H4 (cell line): ENCODE measurements around the gene PRR12. TPM values are rescaled to one million over a fixed set of nuclear protein-coding genes. Genes with fewer than 3 reads are reported as not detected.

Experiments
- DNase-seq: peaks from one replicate; pipeline ENCODE4 v3.0.0-alpha.2; 2015; ENCODE audit warnings: low spot score
- total RNA-seq: library from RNA; depleted of rRNA; stranded (reverse); fragments of >200 nt; shearing (Covaris generic); gene quantifications from 2 replicates; pipeline ENCODE4 v1.2.3, GENCODE V29; 2014

The PRR12 gene
- total RNA-seq, 1 experiment from 2014 or later: 1.0 TPM

DNA sequence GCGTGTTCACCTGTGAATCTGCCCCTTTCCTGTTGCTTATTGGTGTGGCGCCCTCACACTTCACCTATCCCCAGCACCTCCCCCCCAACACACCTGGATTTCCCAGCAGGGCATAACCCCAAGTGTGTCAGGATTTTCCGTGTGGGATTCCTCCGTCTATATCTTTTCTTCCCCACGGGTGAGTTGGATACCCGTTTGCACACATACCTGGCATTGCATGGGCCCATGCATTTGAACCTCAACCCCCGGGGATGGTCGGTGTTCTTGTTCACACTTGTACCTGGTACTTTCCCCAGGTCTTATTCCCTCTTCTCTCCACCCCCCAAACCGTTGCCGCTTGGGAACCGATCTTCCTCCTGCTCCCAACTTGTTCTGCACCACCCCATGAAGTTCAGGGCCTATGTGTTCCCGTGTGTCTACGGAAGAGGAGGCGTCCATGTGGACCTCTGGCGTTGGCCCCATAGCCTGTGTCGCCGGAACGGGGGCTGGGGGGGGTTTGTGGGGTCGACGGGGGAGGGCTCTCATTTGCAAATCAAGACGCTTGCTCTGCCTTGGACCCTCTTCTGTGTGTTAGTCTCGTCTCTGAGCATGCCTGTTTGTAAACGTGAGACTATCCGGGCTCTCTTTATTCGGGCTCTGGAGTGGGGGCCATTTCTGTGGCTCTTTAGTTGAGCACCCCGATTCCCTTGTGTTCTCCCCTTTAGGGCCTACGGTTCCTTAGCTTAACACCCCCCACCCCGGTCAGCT lies 1.7 kb downstream of the PRR12 start:
- DNase-seq: no peak

DNA sequence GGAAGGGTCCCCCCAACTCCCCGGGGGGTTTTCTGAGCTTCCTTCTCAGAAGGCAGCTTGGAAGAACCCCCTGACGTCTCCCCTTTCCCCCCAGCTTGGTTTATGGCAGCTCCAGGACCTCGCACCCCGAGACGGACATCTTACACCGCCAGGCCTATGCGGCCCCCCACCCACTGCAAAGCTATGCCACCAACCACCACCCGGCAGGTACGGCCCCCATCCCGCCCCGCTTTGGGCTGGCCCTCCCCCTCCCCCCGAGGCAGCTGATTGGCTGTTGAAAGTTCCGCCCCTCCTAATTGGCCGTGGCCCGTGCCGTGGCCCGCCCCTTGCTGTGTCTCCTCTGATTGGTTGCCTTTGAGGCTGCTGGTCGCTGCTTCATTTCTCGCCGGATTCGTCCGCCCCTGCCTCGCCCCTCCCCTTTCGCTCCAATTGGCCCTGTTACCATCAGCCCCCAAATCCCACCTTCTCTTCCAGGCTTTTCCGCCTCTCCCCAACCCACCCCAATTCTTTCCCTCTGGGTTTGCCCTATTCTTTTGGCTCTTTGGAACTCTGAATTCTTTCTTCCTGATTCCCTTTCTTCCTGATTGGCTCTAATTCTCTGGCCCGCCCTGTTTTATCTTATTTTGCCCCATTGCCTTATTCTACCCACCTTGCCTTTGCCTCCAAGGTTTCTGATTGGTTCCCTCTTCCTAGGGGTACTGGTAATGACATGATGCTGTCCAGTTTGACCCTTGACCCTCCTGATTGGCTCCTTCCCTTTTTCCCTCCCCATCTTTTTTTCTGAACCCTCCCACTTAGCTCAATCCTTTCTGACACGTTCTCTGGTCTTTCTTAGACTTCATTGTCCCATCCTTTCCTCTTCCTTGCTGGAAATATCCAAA lies 2.5 kb downstream of the PRR12 start:
- peak; percentile 58 for DNase-seq

DNA sequence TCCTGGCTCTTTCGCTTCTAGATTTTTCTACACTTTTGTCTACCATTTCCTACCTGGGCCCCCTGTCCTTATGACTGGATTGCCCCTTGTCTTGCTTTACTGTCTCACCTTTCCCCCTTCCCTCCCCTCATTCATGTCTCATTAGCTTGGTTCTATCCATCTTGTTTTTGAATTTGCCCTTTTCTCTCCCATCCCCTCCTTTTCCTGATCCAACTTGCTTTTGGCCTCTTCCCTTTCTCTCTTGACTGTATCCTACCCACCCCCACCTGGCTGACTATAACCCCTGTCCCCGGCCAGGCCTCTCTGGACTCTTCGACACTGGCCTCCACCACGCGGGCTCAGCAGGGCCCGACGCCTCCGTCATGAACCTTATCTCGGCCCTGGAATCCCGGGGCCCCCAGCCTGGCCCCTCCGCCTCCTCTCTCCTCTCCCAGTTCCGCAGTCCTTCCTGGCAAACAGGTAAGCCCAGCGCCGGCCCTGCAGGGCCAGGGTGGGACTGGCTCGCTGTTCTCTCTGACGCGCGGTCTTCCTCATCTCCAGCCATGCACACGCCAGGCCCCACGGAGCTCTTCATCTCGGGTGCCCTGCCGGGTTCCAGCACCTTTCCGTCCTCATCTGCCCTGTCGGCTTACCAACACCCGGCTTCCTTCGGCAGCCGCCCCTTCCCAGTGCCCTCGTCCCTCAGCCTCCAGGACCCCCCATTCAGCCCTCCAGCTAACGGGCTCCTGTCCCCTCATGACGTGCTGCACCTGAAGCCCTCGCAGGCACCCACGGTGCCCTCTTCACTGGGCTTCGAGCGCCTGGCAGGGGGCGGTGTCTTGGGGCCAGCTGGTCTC lies 3.4 kb downstream of the PRR12 start:
- DNase-seq: no peak

DNA sequence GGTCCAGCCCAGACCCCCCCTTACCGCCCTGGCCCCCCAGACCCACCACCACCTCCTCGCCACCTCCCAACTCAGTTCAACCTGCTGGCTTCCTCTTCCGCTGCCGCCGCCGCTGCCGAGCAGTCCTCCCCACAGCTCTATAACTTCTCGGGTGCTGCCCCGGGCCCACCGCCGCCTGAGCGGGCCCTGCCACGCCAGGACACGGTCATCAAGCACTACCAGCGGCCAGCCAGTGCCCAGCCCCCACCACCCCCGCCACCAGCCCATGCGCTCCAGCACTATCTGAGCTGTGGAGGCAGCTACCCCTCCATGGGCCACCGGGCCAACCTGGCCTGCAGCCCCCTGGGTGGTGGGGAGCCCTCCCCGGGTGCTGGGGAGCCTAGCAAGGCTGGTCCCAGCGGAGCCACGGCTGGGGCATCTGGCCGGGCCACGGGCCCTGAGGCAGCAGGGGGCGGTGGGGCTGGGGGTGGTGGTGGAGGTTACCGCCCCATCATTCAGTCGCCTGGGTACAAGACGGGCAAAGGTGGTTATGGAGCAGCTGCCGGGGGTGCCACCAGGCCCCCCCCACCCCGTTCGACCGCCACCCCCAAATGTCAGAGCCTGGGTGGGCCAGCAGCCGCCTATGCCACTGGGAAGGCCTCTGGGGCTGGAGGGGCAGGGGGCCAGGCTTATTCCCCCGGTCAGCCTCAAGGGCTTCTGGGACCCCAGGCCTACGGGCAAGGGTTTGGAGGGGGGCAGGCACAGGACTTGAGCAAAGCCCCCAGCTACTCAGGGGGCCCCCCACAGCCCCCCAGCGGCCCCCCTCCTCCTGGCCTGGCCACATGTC lies 4.2 kb downstream of the PRR12 start:
- DNase-seq: no peak

DNA sequence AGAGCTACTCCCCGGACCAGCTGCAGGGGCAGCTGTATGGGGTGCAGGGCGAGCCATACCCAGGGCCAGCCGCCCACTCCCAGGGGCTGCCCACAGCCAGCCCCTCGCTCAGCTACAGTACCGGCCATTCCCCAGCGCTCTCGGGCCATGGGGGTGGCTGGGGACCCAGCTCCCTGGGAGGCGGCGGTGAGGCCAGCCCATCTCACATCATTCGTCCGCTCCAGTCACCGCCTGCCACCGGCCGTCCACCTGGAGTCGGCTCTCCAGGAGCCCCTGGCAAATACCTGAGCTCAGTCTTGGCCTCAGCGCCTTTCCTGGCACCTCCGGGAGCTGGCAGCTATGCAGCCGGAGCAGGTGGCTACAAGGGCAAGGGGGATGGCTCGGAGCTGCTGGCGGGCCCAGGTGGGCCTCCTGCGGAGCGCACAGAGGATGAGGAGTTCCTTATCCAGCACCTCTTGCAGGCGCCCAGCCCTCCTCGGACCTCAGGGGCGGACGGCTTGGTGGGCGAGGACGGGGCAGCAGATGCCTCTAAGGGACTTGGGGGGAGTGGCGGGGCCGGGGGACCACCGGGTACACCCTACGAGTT lies 4.9 kb downstream of the PRR12 start:
- DNase-seq: no peak

DNA sequence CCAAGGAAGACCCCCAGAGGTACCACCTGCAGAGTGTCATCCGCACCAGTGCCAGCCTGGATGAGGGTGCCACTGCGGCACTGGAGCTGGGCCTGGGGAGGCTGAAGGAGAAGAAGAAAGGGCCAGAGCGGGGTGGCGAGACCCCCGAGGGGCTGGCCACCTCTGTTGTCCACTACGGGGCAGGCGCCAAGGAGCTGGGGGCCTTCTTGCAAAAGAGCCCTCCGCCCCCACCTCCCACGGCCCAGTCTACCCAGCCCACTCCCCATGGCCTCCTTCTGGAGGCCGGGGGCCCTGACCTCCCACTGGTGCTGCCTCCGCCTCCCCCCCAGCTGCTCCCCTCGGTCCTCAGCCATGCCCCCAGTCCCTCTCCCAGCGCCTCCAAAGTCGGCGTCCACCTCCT lies 5.4 kb downstream of the PRR12 start:
- DNase-seq: no peak

DNA sequence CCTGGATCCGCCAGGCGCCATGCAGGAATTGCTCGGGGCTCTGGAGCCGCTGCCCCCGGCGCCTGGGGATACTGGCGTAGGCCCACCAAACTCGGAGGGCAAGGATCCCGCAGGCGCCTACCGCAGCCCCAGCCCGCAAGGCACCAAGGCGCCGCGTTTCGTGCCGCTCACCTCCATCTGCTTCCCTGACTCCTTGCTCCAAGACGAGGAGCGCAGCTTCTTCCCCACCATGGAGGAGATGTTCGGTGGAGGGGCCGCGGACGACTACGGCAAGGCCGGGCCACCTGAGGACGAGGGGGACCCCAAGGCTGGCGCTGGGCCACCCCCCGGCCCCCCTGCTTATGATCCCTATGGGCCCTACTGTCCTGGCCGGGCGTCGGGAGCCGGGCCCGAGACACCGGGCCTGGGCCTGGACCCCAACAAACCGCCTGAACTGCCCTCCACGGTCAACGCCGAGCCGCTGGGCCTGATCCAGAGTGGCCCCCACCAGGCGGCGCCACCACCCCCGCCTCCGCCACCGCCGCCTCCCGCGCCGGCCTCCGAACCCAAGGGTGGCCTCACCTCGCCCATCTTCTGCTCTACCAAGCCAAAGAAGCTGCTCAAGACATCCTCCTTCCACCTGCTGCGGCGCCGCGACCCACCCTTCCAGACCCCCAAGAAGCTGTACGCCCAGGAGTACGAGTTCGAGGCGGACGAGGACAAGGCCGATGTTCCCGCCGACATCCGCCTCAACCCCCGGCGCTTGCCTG lies 6.1 kb downstream of the PRR12 start:
- DNase-seq: no peak

DNA sequence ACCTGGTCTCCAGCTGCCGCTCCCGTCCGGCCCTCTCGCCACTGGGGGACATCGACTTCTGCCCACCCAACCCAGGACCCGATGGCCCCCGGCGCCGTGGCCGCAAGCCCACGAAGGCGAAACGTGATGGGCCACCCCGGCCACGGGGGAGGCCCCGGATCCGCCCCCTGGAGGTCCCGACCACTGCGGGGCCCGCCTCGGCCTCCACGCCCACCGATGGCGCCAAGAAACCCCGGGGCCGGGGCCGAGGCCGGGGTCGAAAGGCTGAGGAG lies 6.7 kb downstream of the PRR12 start:
- no peak for DNase-seq

DNA sequence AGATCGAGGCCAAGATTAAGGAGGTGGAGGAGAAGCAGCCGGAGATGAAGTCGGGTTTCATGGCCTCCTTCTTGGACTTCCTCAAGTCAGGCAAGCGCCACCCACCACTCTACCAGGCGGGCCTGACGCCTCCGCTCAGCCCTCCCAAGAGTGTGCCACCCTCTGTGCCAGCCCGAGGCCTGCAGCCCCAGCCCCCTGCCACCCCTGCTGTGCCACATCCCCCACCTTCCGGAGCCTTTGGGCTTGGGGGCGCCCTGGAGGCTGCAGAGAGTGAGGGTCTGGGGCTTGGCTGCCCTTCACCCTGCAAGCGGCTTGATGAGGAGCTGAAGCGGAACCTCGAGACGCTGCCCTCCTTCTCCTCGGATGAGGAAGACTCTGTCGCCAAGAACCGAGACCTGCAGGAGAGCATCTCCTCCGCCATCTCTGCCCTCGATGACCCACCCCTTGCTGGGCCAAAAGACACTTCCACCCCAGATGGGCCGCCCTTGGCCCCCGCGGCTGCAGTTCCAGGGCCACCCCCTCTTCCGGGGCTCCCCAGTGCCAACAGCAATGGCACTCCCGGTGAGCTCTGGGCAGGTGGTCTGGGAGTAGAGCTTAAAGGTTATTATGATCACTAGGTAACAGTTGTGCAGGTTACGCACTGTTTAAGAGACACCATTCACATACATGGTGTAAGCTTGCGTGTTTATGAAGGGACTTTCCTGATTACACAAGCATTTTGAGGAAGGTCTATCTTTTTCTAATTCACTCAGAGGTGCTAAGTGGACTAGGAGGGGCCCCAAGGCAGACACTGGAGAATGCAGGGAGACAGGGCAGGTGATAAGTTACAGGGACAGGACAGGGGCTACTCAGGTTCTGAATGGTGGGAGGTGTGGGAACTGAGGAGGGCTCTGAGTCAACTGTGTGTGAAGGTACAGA lies 8.7 kb downstream of the PRR12 start:
- DNase-seq: no peak

DNA sequence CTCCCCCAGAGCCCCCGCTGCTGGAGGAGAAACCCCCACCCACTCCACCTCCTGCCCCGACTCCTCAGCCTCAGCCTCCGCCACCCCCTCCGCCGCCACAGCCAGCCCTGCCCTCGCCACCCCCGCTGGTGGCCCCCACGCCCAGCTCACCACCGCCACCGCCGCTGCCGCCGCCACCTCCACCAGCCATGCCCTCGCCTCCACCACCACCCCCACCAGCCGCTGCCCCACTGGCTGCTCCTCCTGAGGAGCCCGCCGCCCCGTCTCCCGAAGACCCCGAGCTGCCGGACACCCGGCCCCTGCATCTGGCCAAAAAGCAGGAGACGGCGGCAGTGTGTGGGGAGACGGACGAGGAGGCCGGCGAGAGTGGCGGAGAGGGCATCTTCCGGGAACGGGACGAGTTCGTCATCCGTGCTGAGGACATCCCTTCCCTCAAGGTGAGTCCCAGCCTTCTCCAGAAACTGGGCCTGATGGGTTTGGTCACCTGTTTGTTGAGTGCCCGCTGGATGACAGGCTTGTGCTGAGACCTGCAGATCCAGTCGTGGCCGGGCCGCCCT lies 10.6 kb downstream of the PRR12 start:
- no peak for DNase-seq

DNA sequence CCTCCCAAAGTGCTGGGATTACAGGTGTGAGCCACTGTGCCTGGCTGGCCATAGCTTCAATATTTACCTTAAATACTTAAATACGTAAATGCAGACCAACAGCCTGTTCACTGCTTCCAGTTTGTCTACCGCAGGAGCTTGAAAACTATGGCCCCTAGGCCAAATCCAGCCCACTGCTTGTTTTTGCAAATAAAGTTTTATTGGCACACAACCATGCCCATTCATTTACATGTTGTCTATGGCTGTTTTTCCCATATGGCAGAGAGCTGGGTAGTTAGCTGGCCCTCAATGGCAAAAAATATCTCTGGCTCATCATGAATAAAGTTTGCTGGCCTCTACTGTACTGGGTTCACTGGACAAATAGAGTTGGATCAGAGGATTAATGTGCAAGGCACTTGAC lies 11.8 kb downstream of the PRR12 start:
- no peak for DNase-seq

DNA sequence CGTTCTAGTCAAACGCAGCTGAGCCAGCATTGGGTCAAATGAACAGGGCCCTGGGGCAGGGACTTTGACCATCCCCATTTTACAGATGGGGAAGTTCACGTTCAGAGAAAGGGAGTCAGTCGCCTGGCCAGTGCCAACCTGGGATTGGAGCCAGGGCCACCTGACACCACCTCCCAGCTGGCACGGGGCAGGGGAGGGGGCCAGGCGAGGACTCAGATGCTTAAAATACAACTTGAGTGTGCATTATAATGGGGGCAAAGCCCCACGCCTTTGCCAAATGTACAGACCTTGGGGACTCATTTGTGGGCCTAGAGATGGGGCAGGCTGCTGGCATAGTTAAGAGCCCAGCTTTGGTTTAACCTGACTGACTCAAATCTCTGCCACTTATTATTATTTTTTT lies 14.6 kb downstream of the PRR12 start:
- DNase-seq: no peak

DNA sequence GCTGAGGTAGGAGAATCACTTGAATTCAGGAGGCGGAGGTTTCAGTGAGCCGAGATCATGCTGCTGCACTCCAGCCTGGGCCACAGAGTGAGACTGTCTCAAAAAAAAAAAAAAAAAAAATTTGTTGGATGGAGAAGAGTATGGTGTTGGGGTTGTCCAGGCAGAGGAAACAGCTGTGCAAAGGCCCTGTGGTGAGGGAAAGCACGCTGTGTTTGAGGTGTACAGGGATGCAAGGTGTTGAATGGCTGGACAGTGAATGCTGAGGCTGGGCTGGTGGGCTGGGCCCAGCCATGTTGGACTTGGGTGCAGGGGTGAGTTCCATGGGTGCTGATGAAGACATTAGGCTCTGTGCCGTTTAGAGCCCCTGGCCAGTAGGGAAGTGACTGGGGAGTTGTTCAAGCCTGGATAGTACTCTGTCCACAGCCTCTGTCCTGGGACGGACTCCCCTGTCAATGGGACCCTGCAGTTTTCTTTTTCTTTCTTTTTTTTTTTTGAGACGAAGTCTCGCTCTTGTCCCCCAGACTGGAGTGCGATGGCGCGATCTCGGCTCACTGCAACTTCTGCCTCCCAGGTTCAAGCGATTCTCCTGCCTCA lies 18.6 kb downstream of the PRR12 start:
- no peak for DNase-seq

DNA sequence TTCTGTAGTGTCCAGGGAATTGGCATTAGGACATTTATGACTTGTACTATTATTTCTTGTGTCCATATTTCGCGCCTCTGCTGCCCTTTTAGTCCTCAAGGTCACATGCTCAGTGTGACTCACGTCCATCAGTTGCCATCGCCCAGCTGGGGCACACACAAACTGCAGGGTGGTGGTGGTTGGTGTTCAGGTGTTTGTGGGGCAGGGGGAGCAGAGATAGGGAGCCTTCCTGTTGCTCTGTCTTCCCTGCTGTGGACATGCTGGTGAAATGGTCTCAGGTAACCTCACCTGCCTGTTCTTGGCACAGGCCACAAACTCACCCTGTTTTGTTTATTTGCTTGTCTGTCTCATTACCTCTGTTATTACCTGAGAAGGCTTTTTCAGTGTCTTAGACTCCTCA lies 22.4 kb downstream of the PRR12 start:
- DNase-seq: no peak

DNA sequence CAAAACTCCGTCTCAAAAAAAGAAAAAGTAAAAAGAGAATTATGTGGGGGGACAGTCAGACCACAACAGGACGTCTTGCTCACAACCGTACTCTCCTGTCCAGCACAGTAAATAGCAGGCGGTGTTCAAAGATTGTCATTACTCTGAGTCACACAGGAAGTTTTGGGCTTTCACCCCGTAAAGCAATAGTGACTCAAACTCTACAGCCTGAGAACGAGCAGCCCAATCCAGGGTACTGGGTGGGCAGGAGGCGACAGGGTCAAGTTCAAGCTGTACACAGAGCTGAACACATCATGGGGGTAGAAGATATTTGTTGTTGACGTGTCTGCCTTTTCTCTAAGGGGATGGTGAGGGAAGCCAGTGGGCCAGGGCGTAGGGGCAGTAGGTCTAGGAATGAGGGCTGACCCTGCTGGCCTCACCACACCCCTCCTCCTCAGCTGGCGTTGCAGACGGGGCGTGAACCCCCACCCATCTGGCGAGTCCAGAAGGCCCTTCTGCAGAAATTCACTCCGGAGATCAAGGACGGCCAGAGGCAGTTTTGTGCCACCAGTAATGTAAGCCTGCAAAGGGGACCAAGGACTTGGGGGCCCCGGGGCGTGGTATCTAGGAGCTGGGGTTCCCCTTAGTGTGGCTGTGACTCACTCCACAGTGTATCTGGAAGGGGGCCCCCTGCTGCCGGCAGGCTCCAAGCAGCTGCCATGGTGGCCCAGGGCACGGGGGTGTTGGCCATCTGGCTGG lies 23.3 kb downstream of the PRR12 start:
- peak; percentile 73 for DNase-seq

DNA sequence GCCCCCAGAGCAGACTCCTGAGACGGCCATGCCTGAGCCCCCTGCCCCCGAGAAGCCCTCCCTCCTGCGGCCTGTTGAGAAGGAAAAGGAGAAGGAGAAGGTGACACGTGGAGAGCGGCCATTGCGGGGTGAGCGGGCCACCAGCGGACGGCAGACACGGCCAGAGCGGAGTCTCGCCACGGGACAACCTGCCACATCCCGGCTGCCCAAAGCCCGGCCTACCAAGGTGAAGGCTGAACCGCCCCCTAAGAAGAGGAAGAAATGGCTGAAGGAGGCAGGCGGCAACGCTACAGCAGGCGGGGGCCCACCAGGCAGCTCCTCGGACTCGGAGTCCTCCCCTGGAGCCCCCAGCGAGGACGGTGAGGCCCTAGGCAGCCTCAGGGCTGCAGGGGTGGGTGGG lies 24.9 kb downstream of the PRR12 start:
- DNase-seq: no peak

DNA sequence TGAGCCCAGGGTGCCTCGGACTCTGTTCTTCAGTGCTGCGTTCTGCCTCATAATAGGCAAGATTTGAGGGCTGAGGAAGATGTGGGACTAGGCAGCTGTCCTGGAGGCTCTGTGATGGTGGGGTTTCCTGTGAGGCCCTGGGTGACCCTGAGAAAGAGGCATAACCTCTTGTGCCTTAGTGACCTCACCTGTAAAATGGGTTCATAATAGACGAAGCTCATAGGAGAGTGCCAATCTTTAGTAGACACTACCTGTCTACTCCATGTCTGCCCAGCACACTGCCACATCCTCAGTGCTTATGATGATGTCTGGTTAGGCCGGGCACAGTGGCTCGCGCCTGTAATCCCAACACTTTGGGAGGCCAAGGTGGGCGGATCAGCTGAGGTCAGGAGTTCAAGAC lies 25.6 kb downstream of the PRR12 start:
- no peak for DNase-seq

DNA sequence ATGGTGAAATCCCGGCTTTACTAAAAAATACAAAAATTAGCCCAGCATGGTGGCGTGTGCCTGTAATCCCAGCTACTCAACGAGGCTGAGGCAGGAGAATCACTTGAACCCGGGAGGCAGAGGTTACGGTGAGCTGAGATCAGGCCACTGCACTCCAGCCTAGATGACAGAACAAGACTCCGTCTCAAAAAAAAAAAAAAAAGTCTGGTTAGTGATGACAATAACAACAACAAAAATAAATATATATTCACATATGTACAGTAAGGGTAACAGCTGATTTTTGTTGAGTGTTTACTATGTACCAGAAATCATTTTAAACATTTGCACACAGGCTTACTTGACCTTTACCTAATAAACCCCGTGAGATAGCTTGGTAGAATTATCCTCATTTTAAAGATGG lies 26.0 kb downstream of the PRR12 start:
- DNase-seq: no peak
